Stimulated activated naive CD8-positive, alpha-beta T cell treated with anti-CD3 and anti-CD28 coated beads, Interleukin-15, Interleukin-2, amounts not matched to agents 100 ng/mL and 50 ng/mL, for 24 hours (primary cell): ENCODE measurements around the gene HCST.

Experiments
- H3K27ac Mint-ChIP-seq: one replicate; pipeline ENCODE4 v1.8.0; 2021; ENCODE audit warnings: mild to moderate bottlenecking, mixed read lengths
- H3K27me3 Mint-ChIP-seq: one replicate; pipeline ENCODE4 v1.8.0; 2021; ENCODE audit warnings: mixed read lengths
- H3K36me3 Mint-ChIP-seq: one replicate; pipeline ENCODE4 v1.8.0; 2021; ENCODE audit warnings: low read depth, mixed read lengths
- H3K4me1 Mint-ChIP-seq: one replicate; pipeline ENCODE4 v1.8.0; 2021; ENCODE audit warnings: low read depth, mixed read lengths
- H3K4me3 Mint-ChIP-seq: one replicate; pipeline ENCODE4 v1.8.0; 2021; ENCODE audit warnings: mild to moderate bottlenecking, mixed read lengths
- H3K9me3 Mint-ChIP-seq: one replicate; pipeline ENCODE4 v1.8.0; 2021; ENCODE audit warnings: mixed read lengths

Gene HCST

GRCh38 chr19:35945121-35945790 lies 42.9 kb downstream of the HCST start:
- peaks cover 4% of the 10 kb centered on the region for H3K36me3 Mint-ChIP-seq
- no peak overlapping the region for H3K4me3 Mint-ChIP-seq
- no peaks in the 10 kb centered on the region for H3K27me3 Mint-ChIP-seq
- H3K9me3 Mint-ChIP-seq, result no peaks in the 10 kb centered on the region
- no peaks in the 10 kb centered on the region for H3K4me1 Mint-ChIP-seq
- H3K27ac Mint-ChIP-seq, result no peak overlapping the region

GRCh38 chr19:35946203-35946602 lies 43.9 kb downstream of the HCST start:
- Mint-ChIP-seq H3K9me3 (no peaks in the 10 kb centered on the region), H3K4me3 (no peak overlapping the region), H3K36me3 (peaks cover 4% of the 10 kb centered on the region), H3K27me3 (no peaks in the 10 kb centered on the region), H3K4me1 (no peaks in the 10 kb centered on the region), H3K27ac (no peak overlapping the region)

GRCh38 chr19:35949131-35949530 lies 46.8 kb downstream of the HCST start:
- Mint-ChIP-seq H3K4me3 (no peak overlapping the region), H3K27me3 (no peaks in the 10 kb centered on the region), H3K4me1 (peaks cover 20% of the 10 kb centered on the region), H3K9me3 (no peaks in the 10 kb centered on the region), H3K27ac (no peak overlapping the region), H3K36me3 (peaks cover 1% of the 10 kb centered on the region)
